ENCODE data around the gene HIVEP3.

DNA sequence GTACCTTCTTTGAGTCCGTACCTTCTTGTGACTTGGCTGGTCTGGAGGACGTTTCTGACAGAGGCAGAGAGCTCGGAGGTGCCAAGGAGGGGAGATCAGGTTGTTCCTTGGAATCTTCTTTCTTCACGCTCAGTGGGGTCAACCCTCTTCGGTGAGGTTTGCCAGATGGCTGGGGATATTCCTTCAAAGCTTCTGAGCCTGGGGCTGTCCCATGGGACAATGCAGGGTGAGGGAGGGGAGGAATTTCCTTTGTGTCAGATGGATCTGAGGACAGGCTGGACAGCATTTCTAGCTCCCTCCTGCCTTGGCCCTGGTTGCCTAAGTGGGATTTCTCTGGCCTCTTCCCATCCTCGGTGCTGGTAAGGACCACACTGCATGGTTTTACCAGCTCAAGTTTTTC is 338.7 kb downstream of the HIVEP3 start:
- no peak for TF ChIP-seq CTCF (IDR thresholded peaks at IDR 0.05; ENCODE audit: poor library complexity)
- no peak for TF ChIP-seq EZH2 (IDR thresholded peaks at IDR 0.05; ENCODE audit: borderline replicate concordance)
- TF ChIP-seq EZH2phosphoT487 (IDR thresholded peaks at IDR 0.05; ENCODE audit: low read depth, severe bottlenecking, unreplicated experiment), result no peak
